Measurements from ENCODE around the gene DRGX.

Gene DRGX

DNA sequence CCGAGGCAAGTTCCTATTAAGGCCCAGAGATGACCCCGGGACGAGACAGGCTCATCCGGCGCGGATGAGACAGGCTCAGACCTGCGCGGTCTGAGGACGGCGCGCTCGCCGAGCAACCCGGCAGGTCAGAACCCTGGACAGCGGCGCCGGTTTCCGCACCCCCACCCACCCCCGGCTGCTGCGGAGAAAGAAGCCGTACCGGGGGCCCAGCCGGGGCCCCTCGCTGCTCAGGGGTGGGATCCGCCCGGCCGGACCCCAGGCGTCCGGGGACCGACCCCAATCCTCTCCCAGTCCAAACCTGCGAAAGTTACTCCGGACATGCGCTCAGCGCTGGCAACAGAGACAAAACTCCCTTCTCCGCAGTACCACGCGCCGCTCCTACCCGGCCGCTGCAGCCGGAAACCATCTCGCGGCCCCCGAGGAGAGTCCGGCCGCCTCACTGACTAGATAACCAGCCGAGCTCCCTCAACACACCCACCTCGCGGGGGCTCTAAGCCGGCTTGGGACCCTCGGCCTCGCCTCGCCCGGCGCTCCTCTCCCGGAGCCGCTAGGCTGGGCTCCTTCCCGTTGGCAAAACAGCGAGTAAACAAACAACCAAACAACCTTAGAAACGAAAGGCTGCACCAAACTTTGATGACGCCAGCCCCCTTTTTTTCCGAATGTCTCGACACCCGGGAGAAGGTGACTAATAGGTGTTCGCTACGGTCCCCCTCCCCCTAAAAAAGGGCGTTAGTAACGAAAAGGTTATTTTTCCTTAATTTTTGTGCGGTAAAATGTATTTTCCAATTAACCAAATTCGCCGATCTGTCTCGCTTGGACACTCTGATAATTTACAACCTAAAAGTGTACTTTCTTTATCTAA, 2.3 kb upstream of the DRGX start:
- peak; percentile 51 for DNase-seq (ENCODE audit: extremely low read depth, insufficient read length)
- H3K4me3 ChIP-seq (replicated peaks; ENCODE audit: low read depth, low read length) = no peak overlapping the region; the same call in 1 of the 2 replicates
- H3K36me3 ChIP-seq (ENCODE audit: control insufficient read depth, insufficient read depth, low read length) = no peaks in the 10 kb centered on the region
- no peaks in the 10 kb centered on the region; the same call in 1 of the 2 replicates for H3K27me3 ChIP-seq (replicated peaks; ENCODE audit: control insufficient read depth, insufficient read depth, low read length)
- TF ChIP-seq, protein P1, sequence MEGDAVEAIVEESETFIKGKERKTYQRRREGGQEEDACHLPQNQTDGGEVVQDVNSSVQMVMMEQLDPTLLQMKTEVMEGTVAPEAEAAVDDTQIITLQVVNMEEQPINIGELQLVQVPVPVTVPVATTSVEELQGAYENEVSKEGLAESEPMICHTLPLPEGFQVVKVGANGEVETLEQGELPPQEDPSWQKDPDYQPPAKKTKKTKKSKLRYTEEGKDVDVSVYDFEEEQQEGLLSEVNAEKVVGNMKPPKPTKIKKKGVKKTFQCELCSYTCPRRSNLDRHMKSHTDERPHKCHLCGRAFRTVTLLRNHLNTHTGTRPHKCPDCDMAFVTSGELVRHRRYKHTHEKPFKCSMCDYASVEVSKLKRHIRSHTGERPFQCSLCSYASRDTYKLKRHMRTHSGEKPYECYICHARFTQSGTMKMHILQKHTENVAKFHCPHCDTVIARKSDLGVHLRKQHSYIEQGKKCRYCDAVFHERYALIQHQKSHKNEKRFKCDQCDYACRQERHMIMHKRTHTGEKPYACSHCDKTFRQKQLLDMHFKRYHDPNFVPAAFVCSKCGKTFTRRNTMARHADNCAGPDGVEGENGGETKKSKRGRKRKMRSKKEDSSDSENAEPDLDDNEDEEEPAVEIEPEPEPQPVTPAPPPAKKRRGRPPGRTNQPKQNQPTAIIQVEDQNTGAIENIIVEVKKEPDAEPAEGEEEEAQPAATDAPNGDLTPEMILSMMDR (IDR thresholded peaks at IDR 0.05; ENCODE audit: insufficient read depth, low read length, poor library complexity, severe bottlenecking) = no peak

DNA sequence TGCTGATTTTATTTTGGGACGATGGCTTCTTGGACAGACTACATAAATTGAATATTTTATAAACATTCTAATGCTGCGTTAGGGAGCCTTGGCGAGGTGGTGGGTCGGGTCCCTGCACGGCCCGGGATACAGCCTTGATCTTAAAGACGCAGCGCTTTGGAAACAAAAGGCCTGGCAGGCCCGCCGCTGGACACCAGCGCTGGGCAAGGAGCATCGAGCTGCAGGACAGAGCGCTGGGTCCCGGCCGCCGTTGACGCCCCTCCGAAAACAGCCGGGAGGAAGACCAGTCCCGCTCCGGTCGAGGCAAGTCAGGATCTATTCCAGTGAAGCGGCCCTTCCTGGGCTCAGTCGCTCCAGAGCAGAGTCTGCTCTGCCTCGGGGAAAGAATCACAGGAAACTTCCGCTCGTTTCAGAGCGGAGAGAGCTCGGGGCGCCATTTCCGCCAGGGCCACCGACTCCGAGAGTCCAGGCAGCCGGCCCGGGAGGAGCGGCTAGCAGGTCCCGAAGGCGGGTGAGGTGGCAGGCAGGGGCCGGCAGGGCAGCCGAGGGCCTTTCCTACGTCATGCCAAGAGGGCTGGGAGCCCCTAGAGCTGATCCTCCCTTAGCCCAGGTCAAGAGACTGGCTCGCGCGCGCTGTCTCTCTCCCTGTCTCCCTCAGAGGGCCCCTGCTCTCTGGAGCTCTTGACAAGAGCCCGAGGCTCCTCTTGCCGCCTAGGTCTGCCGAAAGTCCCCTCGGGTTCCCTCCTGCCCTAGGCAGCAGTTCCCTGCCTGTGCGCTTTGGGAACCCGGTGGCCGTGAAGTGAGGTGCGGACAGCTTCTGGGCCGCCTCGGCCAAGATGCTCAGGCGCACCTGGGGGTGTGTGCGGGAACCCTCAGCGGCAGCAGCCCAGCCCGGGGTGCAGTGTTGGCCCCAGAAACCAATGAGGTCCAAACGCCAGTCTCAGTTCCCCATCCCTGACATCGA, 1.4 kb upstream of the DRGX start:
- no peaks in the 10 kb centered on the region; the same call in 1 of the 2 replicates for H3K27me3 ChIP-seq (replicated peaks; ENCODE audit: control insufficient read depth, insufficient read depth, low read length)
- H3K36me3 ChIP-seq (ENCODE audit: control insufficient read depth, insufficient read depth, low read length) = no peaks in the 10 kb centered on the region
- TF ChIP-seq, protein P1 (IDR thresholded peaks at IDR 0.05; ENCODE audit: insufficient read depth, low read length, poor library complexity, severe bottlenecking) = no peak
- no peak overlapping the region for H3K4me3 ChIP-seq (replicated peaks; ENCODE audit: low read depth, low read length)
- no peak for DNase-seq (ENCODE audit: extremely low read depth, insufficient read length)

DNA sequence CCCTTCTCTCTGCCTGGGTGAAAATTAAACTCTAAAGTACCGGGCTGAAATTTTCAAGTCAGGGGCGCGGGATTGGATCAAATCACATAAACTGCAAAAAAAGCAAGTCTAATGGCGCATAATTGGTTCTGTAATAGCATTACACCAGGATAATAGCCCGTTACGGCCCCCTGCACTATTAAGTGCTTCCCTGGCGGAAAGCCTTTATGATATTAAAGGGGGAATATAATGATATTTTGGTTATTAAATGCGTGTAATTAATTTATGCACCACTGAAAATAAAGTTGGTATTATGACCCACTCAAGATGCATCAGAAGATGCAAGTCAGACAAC, 744 bp upstream of the DRGX start:
- no peaks in the 10 kb centered on the region; the same call in 1 of the 2 replicates for H3K27me3 ChIP-seq (replicated peaks; ENCODE audit: control insufficient read depth, insufficient read depth, low read length)
- TF ChIP-seq, protein P1 (IDR thresholded peaks at IDR 0.05; ENCODE audit: insufficient read depth, low read length, poor library complexity, severe bottlenecking) = no peak
- no peaks in the 10 kb centered on the region for H3K36me3 ChIP-seq (ENCODE audit: control insufficient read depth, insufficient read depth, low read length)
- DNase-seq (ENCODE audit: extremely low read depth, insufficient read length) = no peak
- no peak overlapping the region for H3K4me3 ChIP-seq (replicated peaks; ENCODE audit: low read depth, low read length)

DNA sequence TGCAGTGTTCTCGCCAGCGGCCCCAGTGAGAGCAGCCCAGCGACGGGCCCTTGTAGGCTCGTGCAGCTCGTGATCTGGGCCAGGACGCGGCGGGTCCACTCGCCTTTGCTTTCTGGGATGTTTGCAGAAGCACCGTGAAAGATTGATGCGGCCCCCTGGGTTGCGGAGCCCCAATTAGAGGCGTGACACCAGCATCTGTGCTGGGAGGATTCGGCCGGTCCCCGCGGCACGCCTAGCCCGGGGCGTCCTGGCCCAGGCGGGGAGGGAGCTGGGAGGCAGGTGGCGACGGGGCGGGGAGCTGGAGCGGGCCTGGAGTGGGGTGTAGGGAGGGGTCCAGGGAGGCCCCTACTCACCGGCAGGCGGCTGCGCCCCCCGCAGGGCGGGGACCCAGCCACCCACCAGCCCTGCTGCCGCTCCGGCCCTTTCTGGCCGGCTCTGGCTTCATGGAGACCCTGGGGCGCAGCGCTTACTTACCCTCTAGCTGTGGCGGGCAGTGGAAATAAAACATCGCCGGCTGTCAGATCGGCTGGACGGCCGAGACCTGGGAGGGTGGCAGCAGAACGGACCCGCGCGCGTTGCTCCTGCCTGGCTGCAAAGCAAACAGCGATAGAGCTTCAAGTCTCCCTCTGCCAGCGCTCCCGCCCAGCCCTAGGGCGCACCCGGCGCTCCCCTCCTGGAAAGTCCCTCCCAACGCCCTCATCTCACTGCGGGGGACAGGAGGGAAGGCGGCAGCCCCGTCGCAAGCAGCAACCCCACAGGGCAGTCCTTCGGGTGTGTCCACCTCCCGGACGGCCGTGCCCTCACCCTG, 752 bp downstream of the DRGX start:
- no peak for DNase-seq (ENCODE audit: extremely low read depth, insufficient read length)
- Histone ChIP-seq H3K27me3 (replicated peaks; ENCODE audit: control insufficient read depth, insufficient read depth, low read length) (peaks cover 2% of the 10 kb centered on the region; the same call in 1 of the 2 replicates), H3K4me3 (replicated peaks; ENCODE audit: low read depth, low read length) (no peak overlapping the region), H3K36me3 (ENCODE audit: control insufficient read depth, insufficient read depth, low read length) (no peaks in the 10 kb centered on the region)
- TF ChIP-seq, protein P1 (IDR thresholded peaks at IDR 0.05; ENCODE audit: insufficient read depth, low read length, poor library complexity, severe bottlenecking) = no peak

DNA sequence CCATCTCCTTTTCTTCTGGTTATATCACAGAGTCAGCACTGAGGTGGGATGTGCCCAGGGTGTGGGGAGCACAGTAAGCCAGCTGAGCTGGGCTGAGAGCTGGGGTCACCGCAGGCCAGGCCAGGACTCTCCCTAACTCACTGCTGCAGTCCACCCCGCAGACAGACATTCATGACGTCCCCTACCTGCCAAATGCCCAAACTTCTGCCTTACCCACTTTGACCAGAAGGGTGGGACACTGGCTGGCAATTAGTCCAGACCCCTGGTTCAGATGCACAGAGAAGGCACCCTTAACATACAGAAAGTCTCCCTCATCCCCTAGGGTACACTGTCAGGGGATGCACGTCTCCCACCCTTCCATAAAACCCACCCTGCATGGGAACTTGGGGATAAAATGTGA, 2.1 kb downstream of the DRGX start:
- DNase-seq (ENCODE audit: extremely low read depth, insufficient read length) = no peak
- H3K27me3 ChIP-seq (replicated peaks; ENCODE audit: control insufficient read depth, insufficient read depth, low read length) = peaks cover 2% of the 10 kb centered on the region; the same call in 1 of the 2 replicates
- H3K36me3 ChIP-seq (ENCODE audit: control insufficient read depth, insufficient read depth, low read length) = no peaks in the 10 kb centered on the region
- TF ChIP-seq, protein P1 (IDR thresholded peaks at IDR 0.05; ENCODE audit: insufficient read depth, low read length, poor library complexity, severe bottlenecking) = no peak
- no peak overlapping the region for H3K4me3 ChIP-seq (replicated peaks; ENCODE audit: low read depth, low read length)
